SK-N-SH treated with all-trans-retinoic acid at 6 μM for 48 hours (cell line): ENCODE measurements around the gene STRBP.

ENCODE experiments used
- BACH2 ChIP-seq: fragments of 250-450 bp; sonication (Bioruptor Pico); IDR thresholded peaks from 2 replicates; pipeline ENCODE4 v1.9.0; 2021; ENCODE audit warnings: mild to moderate bottlenecking, borderline replicate concordance
- CREB5 ChIP-seq: fragments of 250-450 bp; sonication (Bioruptor Pico); IDR thresholded peaks from 2 replicates; pipeline ENCODE4 v1.5.1; 2020; ENCODE audit warnings: low read depth, mild to moderate bottlenecking, moderate library complexity
- OSR1 ChIP-seq: fragments of 250-450 bp; sonication (Bioruptor Pico); IDR thresholded peaks from 2 replicates; pipeline ENCODE4 v1.8.0; 2022; ENCODE audit warnings: moderate library complexity, mild to moderate bottlenecking, inconsistent platforms
- RARB ChIP-seq: fragments of 250-450 bp; sonication (Bioruptor Pico); IDR thresholded peaks from 2 replicates; pipeline ENCODE4 v1.8.0; 2021; ENCODE audit warnings: mild to moderate bottlenecking, moderate library complexity
- SNAI2 ChIP-seq: fragments of 250-450 bp; sonication (Bioruptor Pico); IDR thresholded peaks from 2 replicates; pipeline ENCODE4 v1.5.0; 2020; ENCODE audit warnings: mild to moderate bottlenecking, moderate library complexity
- TCF4 ChIP-seq: fragments of 250-450 bp; sonication (Bioruptor Pico); IDR thresholded peaks from 2 replicates; pipeline ENCODE4 v1.8.0; 2021; ENCODE audit warnings: mild to moderate bottlenecking, moderate library complexity, borderline replicate concordance
- TOX ChIP-seq: fragments of 250-450 bp; sonication (Bioruptor Pico); IDR thresholded peaks from 2 replicates; pipeline ENCODE4 v1.8.0; 2021; ENCODE audit warnings: mild to moderate bottlenecking, moderate library complexity, borderline replicate concordance
- TSHZ2 ChIP-seq: fragments of 250-450 bp; sonication (Bioruptor Pico); IDR thresholded peaks from 2 replicates; pipeline ENCODE4 v1.5.0; 2020; ENCODE audit warnings: mild to moderate bottlenecking, moderate library complexity
- ZFP3 ChIP-seq: fragments of 250-450 bp; sonication (Bioruptor Pico); IDR thresholded peaks from 2 replicates; pipeline ENCODE4 v1.5.0; 2020; ENCODE audit warnings: mild to moderate bottlenecking, moderate library complexity
- ZFP30 ChIP-seq: fragments of 450-650 bp; formaldehyde crosslinking; IDR thresholded peaks from 2 replicates; pipeline ENCODE4 v1.5.0; 2022; ENCODE audit warnings: mild to moderate bottlenecking, moderate library complexity
- ZNF70 ChIP-seq: fragments of 450-650 bp; formaldehyde crosslinking; IDR thresholded peaks from 2 replicates; pipeline ENCODE4 v1.5.0; 2020; ENCODE audit warnings: mild to moderate bottlenecking, moderate library complexity
- ZNF8 ChIP-seq: fragments of 450-650 bp; formaldehyde crosslinking; IDR thresholded peaks from 2 replicates; pipeline ENCODE4 v1.5.0; 2020; ENCODE audit warnings: mild to moderate bottlenecking, moderate library complexity

GRCh38 chr9:123132696-123133095 lies 135.7 kb downstream of the STRBP start:
- no peak for TF ChIP-seq ZNF8 (CRISPR knock-in tag)
- no peak for TF ChIP-seq BACH2 (CRISPR knock-in tag)
- no peak for TF ChIP-seq OSR1 (CRISPR knock-in tag)
- no peak for TF ChIP-seq ZNF70 (CRISPR knock-in tag)
- no peak for TF ChIP-seq SNAI2
- no peak for TF ChIP-seq ZFP30 (CRISPR knock-in tag)
- no peak for TF ChIP-seq TOX (CRISPR knock-in tag)
- no peak for TF ChIP-seq TCF4
- TF ChIP-seq ZFP3 (CRISPR knock-in tag): no peak
- TF ChIP-seq RARB (CRISPR knock-in tag): no peak
- TF ChIP-seq TSHZ2 (CRISPR knock-in tag): no peak
- TF ChIP-seq CREB5 (CRISPR knock-in tag): no peak
